ENCODE data around the gene ONECUT3.

The ONECUT3 gene

GRCh38 chr19:1739960-1740629 lies 13.2 kb upstream of the ONECUT3 start:
- no peak for DNase-seq (ENCODE audit: low read depth in 3 of 3)

DNA sequence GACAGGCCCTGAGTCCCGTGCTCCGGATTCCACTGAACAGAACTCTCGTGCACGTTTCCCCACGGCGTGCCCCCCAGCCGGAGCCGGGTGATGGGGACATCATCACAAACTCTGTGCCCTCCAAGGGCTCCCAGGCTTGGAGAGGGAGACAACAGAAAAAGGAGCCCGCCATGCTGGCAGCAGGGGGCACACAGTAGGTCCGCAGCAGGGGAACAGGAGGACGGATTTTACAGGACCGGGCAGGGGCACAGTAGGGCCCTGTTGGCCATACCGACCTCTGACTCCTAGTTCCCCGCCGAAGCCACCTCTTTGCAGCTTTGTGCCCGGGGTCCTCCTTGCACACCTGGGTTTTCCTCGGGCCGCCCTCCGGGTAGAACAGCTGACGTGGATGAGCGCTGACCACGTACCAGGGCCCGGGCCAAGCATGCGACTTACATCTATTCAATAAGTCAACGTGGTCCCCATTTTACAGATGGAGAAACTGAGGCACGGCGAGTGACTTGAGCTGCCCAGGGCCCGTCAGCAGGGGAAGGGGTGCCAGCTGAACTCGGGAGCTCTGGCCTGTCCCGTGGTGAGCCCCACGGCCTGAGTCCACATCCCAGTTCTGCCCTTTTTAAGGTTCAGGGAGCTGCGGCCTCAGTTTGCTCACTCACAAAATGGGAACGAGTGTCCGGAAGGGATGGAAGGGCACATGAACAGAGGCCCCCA lies 10.2 kb upstream of the ONECUT3 start:
- DNase-seq (ENCODE audit: low read depth in 3 of 3), result no peak

DNA sequence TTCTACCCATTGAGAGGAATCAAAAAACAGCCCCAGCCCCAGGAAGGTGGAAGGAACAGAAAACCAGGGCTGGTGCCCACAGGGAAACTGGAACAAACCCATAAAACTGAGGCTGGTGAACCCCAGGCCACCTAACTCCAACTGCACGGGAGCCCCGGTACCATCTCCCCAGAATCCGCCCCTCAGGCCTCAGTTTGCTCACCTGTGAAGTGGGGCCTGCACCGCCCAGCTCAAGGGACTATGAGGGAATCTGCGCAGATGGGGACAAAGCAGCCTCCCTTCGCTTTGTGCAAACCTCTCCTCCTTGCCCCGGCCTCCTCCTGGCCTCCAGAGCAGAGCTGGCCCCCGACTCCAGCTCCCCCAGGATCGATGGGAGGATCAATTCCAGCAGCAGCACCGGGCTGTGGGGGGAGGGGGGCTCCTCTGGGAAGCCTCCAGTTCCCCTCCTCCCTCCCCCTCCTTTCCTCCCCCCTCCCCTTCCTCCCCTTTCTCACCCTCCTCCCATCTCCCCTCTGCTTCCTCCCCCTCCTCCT lies 9.1 kb upstream of the ONECUT3 start:
- DNase-seq (ENCODE audit: low read depth in 3 of 3), result no peak

DNA sequence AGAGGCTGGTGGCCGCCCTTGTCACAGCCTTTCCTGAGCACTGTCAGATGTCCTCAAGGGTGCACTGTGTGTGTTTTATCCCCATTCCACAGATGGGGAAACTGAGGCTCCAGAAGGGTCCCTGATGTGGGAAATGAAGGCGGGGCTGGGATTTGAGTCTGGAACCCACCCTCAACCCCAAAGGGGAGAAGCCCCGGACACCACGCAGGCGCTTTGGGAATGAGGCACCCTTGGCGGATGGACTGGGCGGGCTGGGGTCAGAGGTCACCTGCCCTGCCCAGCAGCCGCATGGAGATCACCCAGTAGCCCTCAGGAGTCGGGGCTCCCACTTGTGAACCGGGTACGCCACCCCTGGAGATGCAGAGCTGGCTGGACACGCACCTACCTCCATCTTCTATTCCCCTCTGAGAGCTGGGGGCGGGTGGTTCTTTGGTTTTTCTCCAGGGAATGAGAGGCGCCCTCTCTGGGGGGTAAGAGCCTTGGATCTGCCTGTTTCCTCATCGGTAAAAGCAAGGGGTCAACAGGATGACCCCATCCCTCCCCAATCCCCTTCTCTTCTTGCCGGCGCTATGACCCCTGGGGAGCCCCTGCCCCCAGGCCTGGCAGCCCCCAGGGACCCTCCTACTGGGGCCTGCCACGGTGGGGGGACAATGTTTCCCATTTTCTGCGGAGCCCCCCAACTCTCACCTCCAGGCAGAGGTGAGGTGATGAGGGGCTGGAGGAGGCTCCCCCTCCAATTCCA lies 8.3 kb upstream of the ONECUT3 start:
- no peak for DNase-seq (ENCODE audit: low read depth in 3 of 3)

- DNase-seq (ENCODE audit: low read depth in 3 of 3), result no peak
These were observed 7.7 kb upstream of the ONECUT3 start for GRCh38 chr19:1745589-1746031.

DNA sequence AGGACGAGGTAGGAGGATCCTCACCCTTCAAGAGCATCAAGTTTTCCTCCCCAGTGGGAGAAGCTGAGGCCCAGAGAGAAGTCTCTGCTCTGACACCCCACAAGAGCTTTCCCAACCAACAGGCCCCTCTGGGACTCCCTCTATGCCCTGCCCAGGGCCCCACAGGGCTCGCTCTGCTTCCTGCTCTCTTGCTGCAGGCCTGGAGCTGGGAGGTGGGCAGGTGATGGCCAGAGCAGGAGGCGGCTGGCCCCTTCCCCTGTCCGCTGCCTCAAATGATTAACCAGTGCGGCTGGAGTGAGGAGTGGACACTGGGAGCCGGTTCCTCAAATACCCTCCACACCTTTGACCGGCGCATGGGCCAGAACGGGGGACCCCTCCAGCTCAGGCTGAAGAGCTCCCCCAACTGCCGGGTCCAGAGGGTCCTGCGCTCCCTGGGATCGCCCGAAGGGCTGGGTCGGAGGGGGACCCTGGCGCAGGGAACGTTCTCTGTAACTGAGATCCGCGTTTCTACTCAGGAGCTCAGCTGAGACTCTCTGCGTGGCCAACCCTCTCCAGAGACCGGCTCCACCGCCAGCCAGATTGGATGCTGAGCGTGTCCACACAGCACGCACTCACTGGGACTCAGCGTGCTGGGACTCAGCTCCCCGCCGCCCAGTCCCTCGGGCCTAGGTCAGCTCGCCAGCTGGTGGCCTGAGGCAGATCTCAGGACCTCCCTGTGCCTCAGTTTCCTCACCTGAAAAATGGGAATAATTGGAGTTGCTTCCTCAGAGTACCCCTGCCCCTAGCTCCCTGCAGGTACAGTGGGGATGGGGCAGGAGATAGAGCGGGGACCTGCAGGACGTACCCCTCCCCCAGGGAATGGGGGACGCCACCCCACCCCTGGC lies 6.7 kb upstream of the ONECUT3 start:
- DNase-seq (ENCODE audit: low read depth in 3 of 3), result no peak

DNA sequence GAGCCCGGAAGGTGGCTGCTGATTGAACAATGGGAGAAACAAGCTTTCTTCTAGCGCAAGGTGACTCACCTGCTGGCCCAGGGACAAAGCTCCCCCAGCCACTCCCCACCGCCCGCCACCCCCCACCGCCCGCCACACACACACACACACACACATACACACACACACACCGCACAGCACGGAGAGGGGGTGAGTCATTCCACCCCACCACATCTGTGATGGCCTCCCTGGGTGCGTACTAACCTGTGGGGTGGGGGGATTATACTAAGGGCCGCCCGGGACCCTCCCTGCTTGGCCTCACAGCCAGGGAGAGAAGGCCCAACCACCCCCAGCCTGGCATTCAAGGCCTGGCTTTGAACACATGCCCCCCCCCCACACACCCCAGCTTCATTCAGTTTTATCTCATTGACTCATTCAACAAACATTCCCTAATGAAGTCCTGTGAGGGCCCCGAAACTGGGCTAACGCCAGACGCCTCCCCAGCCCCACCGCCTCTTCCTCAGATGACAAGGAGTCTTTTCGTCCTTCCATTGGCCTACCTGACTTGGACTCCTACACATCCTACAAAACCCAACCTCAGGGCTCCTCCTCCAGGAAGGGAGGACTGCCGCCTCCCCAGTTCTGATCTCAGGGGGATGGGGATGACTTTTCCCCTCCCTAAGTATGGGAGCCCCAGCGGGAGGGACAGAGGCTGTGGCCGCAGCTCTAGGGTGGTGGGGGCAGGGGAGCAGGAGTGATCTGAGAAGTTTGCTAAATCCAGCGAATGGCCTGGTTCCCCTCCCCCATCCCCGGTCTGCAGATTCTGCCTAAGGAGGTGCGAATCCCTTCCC lies 5.8 kb upstream of the ONECUT3 start:
- peak in 2 of 3 experiments; percentile 18 to 24 for DNase-seq (ENCODE audit: low read depth in 3 of 3)

DNA sequence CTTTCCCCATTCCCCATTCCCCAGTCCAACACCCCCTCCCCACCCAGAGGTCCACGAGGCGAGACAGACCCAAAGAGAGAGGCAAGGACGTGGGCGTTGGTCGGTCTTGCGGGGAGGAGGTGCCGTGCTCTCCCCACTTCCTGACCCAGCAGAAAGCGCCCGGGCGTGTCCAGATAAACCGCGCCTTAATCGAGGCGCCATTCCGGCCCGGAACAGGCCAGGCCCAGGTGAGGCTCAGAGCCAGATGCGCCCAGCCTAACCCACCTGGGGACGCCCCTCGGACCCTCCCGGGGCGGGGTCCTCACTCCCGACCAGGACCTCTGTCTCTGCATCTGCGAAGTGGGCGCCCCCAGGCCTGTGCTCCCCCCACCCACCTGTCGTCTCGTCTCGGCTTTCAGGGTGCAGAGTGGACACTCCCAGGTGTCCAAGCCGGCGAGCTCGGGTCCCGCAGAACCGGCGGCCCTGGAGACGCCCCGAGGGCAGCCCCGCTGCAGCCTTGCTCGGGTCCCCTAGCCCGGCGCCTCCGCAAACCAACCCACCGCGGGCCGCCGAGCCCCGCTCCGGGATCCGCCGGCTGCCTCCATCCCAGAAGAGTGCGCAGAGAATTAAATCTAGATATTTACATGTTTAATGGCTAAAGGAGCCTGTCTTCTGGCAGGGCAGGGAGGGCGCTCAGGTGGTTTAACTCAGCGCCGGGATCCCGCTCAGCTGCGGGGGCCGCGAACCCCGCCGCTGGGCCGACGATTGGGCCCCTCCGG lies 5.0 kb upstream of the ONECUT3 start:
- no peak for DNase-seq (ENCODE audit: low read depth in 3 of 3)

DNA sequence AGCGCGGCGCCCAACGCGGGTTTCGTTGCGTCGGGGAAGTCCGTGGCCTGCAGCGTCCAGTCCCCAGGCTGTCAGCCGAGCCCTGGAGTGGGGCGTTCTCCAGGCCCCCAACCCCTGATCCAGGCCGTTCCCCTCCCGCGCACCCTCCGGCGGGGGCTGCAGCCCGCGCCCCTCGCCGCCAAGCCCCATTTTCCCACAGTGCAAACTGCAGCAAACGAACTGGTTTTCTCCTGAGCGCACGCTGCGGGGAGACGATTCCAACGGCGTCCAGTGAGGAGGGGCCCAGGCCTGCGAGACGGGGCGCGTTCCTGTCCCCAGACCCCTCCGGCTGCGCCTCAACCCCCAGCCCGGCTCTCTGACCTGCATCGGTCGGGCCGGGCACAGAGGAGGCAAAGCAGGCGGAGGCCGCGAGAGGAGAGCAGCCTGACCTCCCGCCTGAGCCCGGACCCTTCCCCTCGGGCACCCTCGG lies 4.4 kb upstream of the ONECUT3 start:
- DNase-seq (ENCODE audit: low read depth in 3 of 3), result no peak

- no peak for DNase-seq (ENCODE audit: low read depth in 3 of 3)
These were observed 3.6 kb upstream of the ONECUT3 start for GRCh38 chr19:1749373-1750342.

DNA sequence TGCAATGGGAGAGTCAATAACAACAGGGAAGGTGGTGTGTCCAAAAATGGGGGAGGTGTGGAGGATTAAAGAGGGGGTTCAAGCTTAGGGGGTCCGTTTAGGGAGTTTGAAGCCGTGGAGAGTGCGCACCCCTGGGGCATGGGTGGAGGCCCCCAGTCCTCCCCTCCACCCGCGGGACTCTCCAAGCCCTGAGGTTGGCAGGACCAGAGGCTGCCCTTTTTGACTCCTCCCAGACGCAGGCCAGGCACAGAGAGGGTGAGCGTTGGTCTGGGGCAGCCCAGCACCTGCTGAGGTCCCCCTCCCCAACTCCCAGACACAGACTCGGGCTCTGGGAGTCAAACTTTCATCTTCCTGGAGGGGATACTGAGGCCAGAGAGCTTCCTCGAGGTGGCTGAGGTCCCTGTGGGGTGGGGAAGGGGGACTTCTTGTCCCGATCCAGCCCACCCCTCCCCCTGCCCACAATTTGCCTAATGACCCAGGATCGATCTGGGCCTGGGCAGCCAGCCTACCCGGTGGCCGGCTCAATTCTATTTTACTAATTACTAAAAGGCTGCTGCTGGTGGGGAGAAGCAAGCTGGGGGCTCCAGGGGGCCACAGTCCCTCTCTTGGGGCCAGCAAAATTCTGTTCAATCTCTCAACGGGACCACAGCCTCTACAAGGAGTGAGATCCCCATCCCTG lies 2.8 kb upstream of the ONECUT3 start:
- DNase-seq (ENCODE audit: low read depth in 3 of 3), result no peak

- no peak for DNase-seq (ENCODE audit: low read depth in 3 of 3)
These were observed 1.8 kb upstream of the ONECUT3 start for GRCh38 chr19:1751367-1752008.

GRCh38 chr19:1752009-1752756 lies 1.1 kb upstream of the ONECUT3 start:
- DNase-seq (ENCODE audit: low read depth in 3 of 3), result no peak

GRCh38 chr19:1754018-1754635 lies 821 bp downstream of the ONECUT3 start:
- no peak for DNase-seq (ENCODE audit: low read depth in 3 of 3)

- no peak for DNase-seq (ENCODE audit: low read depth in 3 of 3)
These were observed 1.5 kb downstream of the ONECUT3 start for GRCh38 chr19:1754636-1755466.
